Liver (tissue), 9 donors: Measurements from ENCODE around the gene PPFIBP2. TPM values are rescaled to one million over a fixed set of nuclear protein-coding genes. Genes with fewer than 3 reads are reported as not detected.

Source experiments
- DNase-seq: peaks from one replicate; pipeline ENCODE4 v3.0.0-alpha.2; 2017; ENCODE audit warnings: low spot score
- H3K27ac ChIP-seq, 2 donors: one replicate each; pipeline ENCODE4 v1.7.0; 2013; ENCODE audit warnings: inconsistent platforms in 2 of 2, low read length in 2 of 2, control low read depth in 1 of 2, low read depth in 1 of 2, mild to moderate bottlenecking in 1 of 2
- H3K27me3 ChIP-seq, 4 donors: one replicate each; pipeline versions ENCODE4 v1.6.1 to v1.7.0; 2013; ENCODE audit warnings: low read length in 3 of 4, inconsistent platforms in 1 of 4, mild to moderate bottlenecking in 1 of 4, moderate library complexity in 1 of 4; ENCODE audit not compliant: control insufficient read depth in 4 of 4, insufficient read depth in 4 of 4
- H3K36me3 ChIP-seq, 4 donors: one replicate each; pipeline versions ENCODE4 v1.6.1 to v1.7.0; 2013; ENCODE audit warnings: low read length in 3 of 4, mild to moderate bottlenecking in 3 of 4, low read depth in 1 of 4, moderate library complexity in 1 of 4; ENCODE audit not compliant: control insufficient read depth in 4 of 4, insufficient read depth in 3 of 4
- H3K4me1 ChIP-seq, 4 donors: one replicate each; pipeline versions ENCODE4 v1.6.1 to v1.7.0; 2013; ENCODE audit warnings: low read length in 3 of 4, mild to moderate bottlenecking in 3 of 4, moderate library complexity in 1 of 4; ENCODE audit not compliant: control insufficient read depth in 4 of 4, insufficient read depth in 4 of 4
- H3K4me3 ChIP-seq, 3 donors: one replicate each; pipeline versions ENCODE4 v1.6.1 to v1.7.0; 2013; ENCODE audit warnings: low read length in 3 of 3, control low read depth in 1 of 3, low read depth in 1 of 3, mild to moderate bottlenecking in 1 of 3
- H3K9ac ChIP-seq, 2 donors: one replicate each; pipeline ENCODE4 v1.7.0; 2013; ENCODE audit warnings: low read length in 2 of 2, mild to moderate bottlenecking in 2 of 2, moderate library complexity in 2 of 2, control low read depth in 1 of 2, low read depth in 1 of 2
- H3K9me3 ChIP-seq, 4 donors: one replicate each; pipeline versions ENCODE4 v1.6.1 to v1.7.0; 2013; ENCODE audit warnings: low read length in 3 of 4; ENCODE audit not compliant: control insufficient read depth in 4 of 4
- EGR1 ChIP-seq, 2 donors: IDR thresholded peaks; 2 replicates each; pipeline ENCODE4 v1.6.1; 2016 to 2018; ENCODE audit warnings: antibody characterized with exemption in 2 of 2, low read depth in 2 of 2
- FOXA1 ChIP-seq: IDR thresholded peaks from 2 replicates; pipeline ENCODE4 v1.6.1; 2016; ENCODE audit warnings: antibody characterized with exemption
- HNF4G ChIP-seq: IDR thresholded peaks from 2 replicates; pipeline ENCODE4 v1.6.1; 2016; ENCODE audit warnings: antibody characterized with exemption
- NR2F2 ChIP-seq: IDR thresholded peaks from 2 replicates; pipeline ENCODE4 v1.6.1; 2016; ENCODE audit warnings: antibody characterized with exemption
- REST ChIP-seq: IDR thresholded peaks from 2 replicates; pipeline ENCODE4 v1.6.1; 2016; ENCODE audit warnings: antibody characterized with exemption, mild to moderate bottlenecking
- RXRA ChIP-seq, 2 donors: IDR thresholded peaks; 2 replicates each; pipeline ENCODE4 v1.6.1; 2017 to 2018; ENCODE audit warnings: antibody characterized with exemption in 2 of 2, mild to moderate bottlenecking in 1 of 2
- TAF1 ChIP-seq: conservative IDR thresholded peaks from 2 replicates; pipeline ENCODE4 v1.6.1; 2016; ENCODE audit warnings: antibody characterized with exemption, mild to moderate bottlenecking
- YY1 ChIP-seq: IDR thresholded peaks from 2 replicates; pipeline ENCODE4 v1.6.1; 2016; ENCODE audit warnings: antibody characterized with exemption, mild to moderate bottlenecking
- WGBS: extraction: QIAGEN DNeasy Blood & Tissue Kit; methylation state at CpG from one replicate; pipeline ENCODE4 v1.1.7; 2013; 5-methylcytosine and 5-hydroxymethylcytosine counted together
- polyA plus RNA-seq, 2 donors: library from polyadenylated mRNA; stranded (reverse) in 1 of 2; unstranded in 1 of 2; fragments of 200-250 nt in 1 of 2; fragments of >200 nt in 1 of 2; fragmentation: Nextera tagmentation in 1 of 2; extraction: Ambion mirVana in 1 of 2; gene quantifications; one replicate each; pipeline versions ENCODE4 v1.2.1 to v1.2.3, GENCODE V29; 2013 to 2015
- total RNA-seq, 2 donors: library from RNA; depleted of rRNA; stranded (reverse); fragments of >200 nt; gene quantifications; one replicate each; pipeline ENCODE4 v1.2.3, GENCODE V29; 2014
- TF ChIP-seq, protein P1 (sequence below): fragments of 150-350 bp; IDR thresholded peaks from 2 replicates; pipeline ENCODE4 v1.5.1; 2017; ENCODE audit warnings: improper control_type of control experiment, low read depth, low read length; ENCODE audit not compliant: missing input control
- TF ChIP-seq, protein P2 (sequence below): IDR thresholded peaks from 2 replicates; pipeline ENCODE4 v1.6.1; 2016; ENCODE audit warnings: antibody characterized with exemption
- TF ChIP-seq, protein P3 (sequence below): IDR thresholded peaks from 2 replicates; pipeline ENCODE4 v1.6.1; 2016; ENCODE audit warnings: antibody characterized with exemption
- donor health status: healthy.
- donor health status: healthy.
- donor health status: healthy.
- donor health status: healthy.
- donor health status: healthy.

PPFIBP2 gene
- total and polyA plus RNA-seq, 4 donors = 19.6 to 80.0 (median 23.2) TPM

- Histone ChIP-seq H3K9me3 (no peaks in the 10 kb centered on the region), H3K36me3 (peaks cover 0 to 36% (median 33%) of the 10 kb centered on the region in 4 donors), H3K4me3 (no peak overlapping the region), H3K27ac (no peak overlapping the region), H3K9ac (no peak overlapping the region), H3K27me3 (no peaks in the 10 kb centered on the region), H3K4me1 (peaks cover 6 to 17% (median 13%) of the 10 kb centered on the region in 4 donors)
- 94% methylated on average over 8 of the region's 8 CpGs for WGBS
- TF ChIP-seq, protein P1, sequence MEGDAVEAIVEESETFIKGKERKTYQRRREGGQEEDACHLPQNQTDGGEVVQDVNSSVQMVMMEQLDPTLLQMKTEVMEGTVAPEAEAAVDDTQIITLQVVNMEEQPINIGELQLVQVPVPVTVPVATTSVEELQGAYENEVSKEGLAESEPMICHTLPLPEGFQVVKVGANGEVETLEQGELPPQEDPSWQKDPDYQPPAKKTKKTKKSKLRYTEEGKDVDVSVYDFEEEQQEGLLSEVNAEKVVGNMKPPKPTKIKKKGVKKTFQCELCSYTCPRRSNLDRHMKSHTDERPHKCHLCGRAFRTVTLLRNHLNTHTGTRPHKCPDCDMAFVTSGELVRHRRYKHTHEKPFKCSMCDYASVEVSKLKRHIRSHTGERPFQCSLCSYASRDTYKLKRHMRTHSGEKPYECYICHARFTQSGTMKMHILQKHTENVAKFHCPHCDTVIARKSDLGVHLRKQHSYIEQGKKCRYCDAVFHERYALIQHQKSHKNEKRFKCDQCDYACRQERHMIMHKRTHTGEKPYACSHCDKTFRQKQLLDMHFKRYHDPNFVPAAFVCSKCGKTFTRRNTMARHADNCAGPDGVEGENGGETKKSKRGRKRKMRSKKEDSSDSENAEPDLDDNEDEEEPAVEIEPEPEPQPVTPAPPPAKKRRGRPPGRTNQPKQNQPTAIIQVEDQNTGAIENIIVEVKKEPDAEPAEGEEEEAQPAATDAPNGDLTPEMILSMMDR = no peak
- no peak for TF ChIP-seq RXRA (IDR thresholded peaks at IDR 0.05)
- TF ChIP-seq NR2F2 = no peak
- no peak for DNase-seq
Measured at GRCh38 chr11:7617032-7617431, 103.2 kb downstream of the PPFIBP2 start.

- no peaks in the 10 kb centered on the region for H3K4me1 ChIP-seq
- H3K27ac ChIP-seq = no peak overlapping the region
- H3K27me3 ChIP-seq = no peaks in the 10 kb centered on the region
- no peak overlapping the region for H3K9ac ChIP-seq
- TF ChIP-seq FOXA1 = no peak
- no peak for TF ChIP-seq TAF1
- no peak for TF ChIP-seq YY1
- TF ChIP-seq, protein P2, sequence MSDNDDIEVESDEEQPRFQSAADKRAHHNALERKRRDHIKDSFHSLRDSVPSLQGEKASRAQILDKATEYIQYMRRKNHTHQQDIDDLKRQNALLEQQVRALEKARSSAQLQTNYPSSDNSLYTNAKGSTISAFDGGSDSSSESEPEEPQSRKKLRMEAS = no peak
- TF ChIP-seq REST = no peak
- no peak for TF ChIP-seq EGR1 (IDR thresholded peaks at IDR 0.05; ENCODE audit: low read depth in 2 of 2)
- TF ChIP-seq RXRA (IDR thresholded peaks at IDR 0.05) = no peak
- no peak for TF ChIP-seq HNF4G
- TF ChIP-seq, protein P3, sequence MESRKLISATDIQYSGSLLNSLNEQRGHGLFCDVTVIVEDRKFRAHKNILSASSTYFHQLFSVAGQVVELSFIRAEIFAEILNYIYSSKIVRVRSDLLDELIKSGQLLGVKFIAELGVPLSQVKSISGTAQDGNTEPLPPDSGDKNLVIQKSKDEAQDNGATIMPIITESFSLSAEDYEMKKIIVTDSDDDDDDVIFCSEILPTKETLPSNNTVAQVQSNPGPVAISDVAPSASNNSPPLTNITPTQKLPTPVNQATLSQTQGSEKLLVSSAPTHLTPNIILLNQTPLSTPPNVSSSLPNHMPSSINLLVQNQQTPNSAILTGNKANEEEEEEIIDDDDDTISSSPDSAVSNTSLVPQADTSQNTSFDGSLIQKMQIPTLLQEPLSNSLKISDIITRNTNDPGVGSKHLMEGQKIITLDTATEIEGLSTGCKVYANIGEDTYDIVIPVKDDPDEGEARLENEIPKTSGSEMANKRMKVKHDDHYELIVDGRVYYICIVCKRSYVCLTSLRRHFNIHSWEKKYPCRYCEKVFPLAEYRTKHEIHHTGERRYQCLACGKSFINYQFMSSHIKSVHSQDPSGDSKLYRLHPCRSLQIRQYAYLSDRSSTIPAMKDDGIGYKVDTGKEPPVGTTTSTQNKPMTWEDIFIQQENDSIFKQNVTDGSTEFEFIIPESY = no peak
- DNase-seq = no peak
- no peaks in the 10 kb centered on the region for H3K9me3 ChIP-seq
- H3K4me3 ChIP-seq = no peak overlapping the region
- WGBS = 97% methylated on average over 3 of the region's 3 CpGs
- peaks cover 1 to 48% (median 45%) of the 10 kb centered on the region in 4 donors for H3K36me3 ChIP-seq
Measured at GRCh38 chr11:7619322-7619721, 105.5 kb downstream of the PPFIBP2 start.
